Measurements from ENCODE around the gene UXS1.

The UXS1 gene

GRCh38 chr2:106191511-106192016, 2.5 kb downstream of the UXS1 start:
- Mint-ChIP-seq H3K4me3 (peak overlapping the region; percentile 24), H3K4me1 (peaks cover 59% of the 10 kb centered on the region), H3K36me3 (ENCODE audit: low read depth) (peaks cover 37% of the 10 kb centered on the region), H3K27me3 (ENCODE audit: low read depth, poor library complexity) (peaks cover 6% of the 10 kb centered on the region), H3K9me3 (no peaks in the 10 kb centered on the region), H3K27ac (peak overlapping the region; percentile 6)
- no peak for DNase-seq
- no peak for TF ChIP-seq CTCF (IDR thresholded peaks at IDR 0.05)

GRCh38 chr2:106189764-106190468, 4.2 kb downstream of the UXS1 start:
- peaks cover 7% of the 10 kb centered on the region for H3K9me3 Mint-ChIP-seq
- H3K27me3 Mint-ChIP-seq (ENCODE audit: low read depth, poor library complexity) = peaks cover 2% of the 10 kb centered on the region
- peaks cover 51% of the 10 kb centered on the region for H3K36me3 Mint-ChIP-seq (ENCODE audit: low read depth)
- no peak overlapping the region for H3K27ac Mint-ChIP-seq
- no peak for DNase-seq
- H3K4me3 Mint-ChIP-seq = no peak overlapping the region
- TF ChIP-seq CTCF (IDR thresholded peaks at IDR 0.05) = no peak
- H3K4me1 Mint-ChIP-seq = peaks cover 62% of the 10 kb centered on the region

GRCh38 chr2:106189325-106189724, 4.8 kb downstream of the UXS1 start:
- no peak for TF ChIP-seq CTCF (IDR thresholded peaks at IDR 0.05)
- Mint-ChIP-seq H3K9me3 (peaks cover 7% of the 10 kb centered on the region), H3K4me3 (peak overlapping the region; percentile 48), H3K27ac (peak overlapping the region; percentile 86), H3K27me3 (ENCODE audit: low read depth, poor library complexity) (no peaks in the 10 kb centered on the region), H3K36me3 (ENCODE audit: low read depth) (peaks cover 57% of the 10 kb centered on the region), H3K4me1 (peaks cover 65% of the 10 kb centered on the region)
- no peak for DNase-seq

- no peaks in the 10 kb centered on the region for H3K27me3 Mint-ChIP-seq (ENCODE audit: low read depth, poor library complexity)
- peaks cover 55% of the 10 kb centered on the region for H3K36me3 Mint-ChIP-seq (ENCODE audit: low read depth)
- no peak for TF ChIP-seq CTCF (IDR thresholded peaks at IDR 0.05)
- H3K27ac Mint-ChIP-seq = no peak overlapping the region
- H3K4me1 Mint-ChIP-seq = peaks cover 69% of the 10 kb centered on the region
- peaks cover 7% of the 10 kb centered on the region for H3K9me3 Mint-ChIP-seq
- H3K4me3 Mint-ChIP-seq = no peak overlapping the region
- DNase-seq = no peak
Measured at GRCh38 chr2:106187273-106187891, 6.7 kb downstream of the UXS1 start.

GRCh38 chr2:106185475-106186184, 8.5 kb downstream of the UXS1 start:
- H3K9me3 Mint-ChIP-seq = peaks cover 7% of the 10 kb centered on the region

More at GRCh38 chr2:106185475-106186184, 8.5 kb downstream of the UXS1 start:
- no peak for DNase-seq
- no peak for TF ChIP-seq CTCF (IDR thresholded peaks at IDR 0.05)
- Mint-ChIP-seq H3K4me1 (peaks cover 52% of the 10 kb centered on the region), H3K27me3 (ENCODE audit: low read depth, poor library complexity) (no peaks in the 10 kb centered on the region), H3K36me3 (ENCODE audit: low read depth) (peaks cover 55% of the 10 kb centered on the region), H3K4me3 (no peak overlapping the region), H3K27ac (peak overlapping the region; percentile 54)
